ENCODE measurements around the gene PRPS1L1.

Gene PRPS1L1

GRCh38 chr7:18053941-18054340, 26.3 kb upstream of the PRPS1L1 start:
- no peak for DNase-seq (ENCODE audit: extremely low spot score)
- ChIA-PET CTCF (interaction anchor here (0.8 to 2.5 kb wide), 2 partner anchors 11 to 12 kb away, joined by 3 to 13 read pairs; no protein-coding TSS in a partner anchor), POLR2A (no interaction called here)
- TF ChIP-seq, protein P1, sequence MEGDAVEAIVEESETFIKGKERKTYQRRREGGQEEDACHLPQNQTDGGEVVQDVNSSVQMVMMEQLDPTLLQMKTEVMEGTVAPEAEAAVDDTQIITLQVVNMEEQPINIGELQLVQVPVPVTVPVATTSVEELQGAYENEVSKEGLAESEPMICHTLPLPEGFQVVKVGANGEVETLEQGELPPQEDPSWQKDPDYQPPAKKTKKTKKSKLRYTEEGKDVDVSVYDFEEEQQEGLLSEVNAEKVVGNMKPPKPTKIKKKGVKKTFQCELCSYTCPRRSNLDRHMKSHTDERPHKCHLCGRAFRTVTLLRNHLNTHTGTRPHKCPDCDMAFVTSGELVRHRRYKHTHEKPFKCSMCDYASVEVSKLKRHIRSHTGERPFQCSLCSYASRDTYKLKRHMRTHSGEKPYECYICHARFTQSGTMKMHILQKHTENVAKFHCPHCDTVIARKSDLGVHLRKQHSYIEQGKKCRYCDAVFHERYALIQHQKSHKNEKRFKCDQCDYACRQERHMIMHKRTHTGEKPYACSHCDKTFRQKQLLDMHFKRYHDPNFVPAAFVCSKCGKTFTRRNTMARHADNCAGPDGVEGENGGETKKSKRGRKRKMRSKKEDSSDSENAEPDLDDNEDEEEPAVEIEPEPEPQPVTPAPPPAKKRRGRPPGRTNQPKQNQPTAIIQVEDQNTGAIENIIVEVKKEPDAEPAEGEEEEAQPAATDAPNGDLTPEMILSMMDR (IDR thresholded peaks at IDR 0.05; ENCODE audit: control extremely low read depth, extremely low read depth, low read depth, missing control alignments) = no peak

DNA sequence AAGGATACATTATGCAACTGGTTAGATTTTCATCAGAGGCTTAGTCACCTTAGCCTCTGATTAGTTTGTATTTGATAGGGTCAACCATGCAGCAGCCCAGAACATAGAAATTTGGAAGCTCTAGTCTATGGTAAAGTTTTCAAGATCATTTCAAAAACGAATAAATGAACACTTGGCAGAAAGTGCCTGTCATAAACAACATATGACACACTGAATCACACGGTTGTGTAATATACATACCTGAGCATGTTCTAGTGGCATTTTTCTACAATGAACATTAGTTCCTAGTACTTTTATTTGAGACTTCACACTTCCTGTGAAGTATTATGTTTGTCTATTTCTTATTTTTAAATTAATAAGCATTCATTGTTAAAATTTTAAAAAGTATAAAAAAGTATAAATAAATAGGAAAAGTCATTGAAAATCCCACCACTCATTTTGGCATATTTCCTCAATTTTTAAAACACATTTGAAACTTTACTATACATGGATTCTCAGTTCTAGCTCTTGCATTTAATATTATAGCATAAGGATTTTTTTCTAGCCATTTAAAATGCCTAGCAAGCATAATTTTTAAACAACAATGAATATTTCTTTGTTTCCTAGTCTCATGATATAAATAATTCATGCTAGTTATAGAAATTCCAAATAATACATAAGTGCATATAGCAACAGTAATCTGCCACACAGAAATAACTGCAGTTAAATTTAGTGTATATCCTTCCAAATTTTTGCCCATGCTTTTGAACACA, 25.7 kb upstream of the PRPS1L1 start:
- CTCF ChIA-PET = interaction anchor here (0.8 kb wide), 1 partner anchor 12 kb away, joined by 3 read pairs; no protein-coding TSS in a partner anchor
- TF ChIP-seq, protein P1 (IDR thresholded peaks at IDR 0.05; ENCODE audit: control extremely low read depth, extremely low read depth, low read depth, missing control alignments) = no peak
- POLR2A ChIA-PET = no interaction called here
- DNase-seq (ENCODE audit: extremely low spot score) = no peak

DNA sequence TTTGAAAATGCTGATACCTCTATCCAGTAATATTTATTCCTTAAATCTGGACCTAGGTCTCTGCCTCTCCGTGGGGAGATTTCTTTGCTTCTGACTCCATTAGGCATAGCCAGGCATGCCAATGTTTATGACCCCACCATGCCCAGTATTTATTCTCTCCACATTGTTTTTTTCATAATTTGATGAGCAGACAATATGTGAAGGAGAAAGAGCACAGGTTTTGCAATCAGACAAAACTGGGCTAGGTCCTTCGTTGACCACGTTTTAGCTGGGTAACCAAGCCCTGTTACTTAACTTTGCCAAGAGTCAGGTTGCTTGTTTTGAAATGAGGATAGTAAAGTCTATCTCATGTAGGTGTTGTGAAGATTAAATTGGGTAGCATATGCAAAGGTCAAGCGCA, 21.6 kb upstream of the PRPS1L1 start:
- POLR2A ChIA-PET = no interaction called here
- CTCF ChIA-PET = interaction anchor here (0.9 to 3.1 kb wide), 4 partner anchors 10 to 368 kb away, joined by 3 to 14 read pairs (median 5); no protein-coding TSS in a partner anchor
- TF ChIP-seq, protein P1 (IDR thresholded peaks at IDR 0.05; ENCODE audit: control extremely low read depth, extremely low read depth, low read depth, missing control alignments) = no peak
- DNase-seq (ENCODE audit: extremely low spot score) = no peak

DNA sequence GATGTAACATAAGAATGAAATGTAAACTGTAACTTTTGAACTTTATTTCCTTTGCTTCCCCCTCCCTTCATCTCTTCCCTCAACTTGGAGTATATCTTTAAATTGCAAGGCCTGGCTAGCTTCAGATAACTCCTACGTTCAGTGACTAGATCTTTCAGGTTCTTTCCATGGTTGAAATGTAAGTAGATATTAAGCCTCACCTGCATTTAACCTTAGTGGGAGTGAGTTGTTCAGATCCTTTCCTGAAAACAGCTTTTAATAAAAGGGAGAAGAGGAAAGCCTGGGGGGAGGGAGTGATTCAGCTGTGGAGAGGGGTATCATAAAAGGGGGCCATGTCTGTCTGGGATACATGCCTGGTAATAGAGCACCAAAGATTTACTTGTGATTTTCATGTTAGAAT, 19.0 kb upstream of the PRPS1L1 start:
- TF ChIP-seq, protein P1 (IDR thresholded peaks at IDR 0.05; ENCODE audit: control extremely low read depth, extremely low read depth, low read depth, missing control alignments) = no peak
- no peak for DNase-seq (ENCODE audit: extremely low spot score)
- ChIA-PET POLR2A (no interaction called here), CTCF (interaction anchor here (0.8 to 1.1 kb wide), 2 partner anchors 10 to 14 kb away, joined by 3 to 4 read pairs; no protein-coding TSS in a partner anchor)

- no peak for DNase-seq (ENCODE audit: extremely low spot score)
- POLR2A ChIA-PET = no interaction called here
- CTCF ChIA-PET = interaction anchor here (0.9 kb wide), 1 partner anchor 29 kb away, joined by 3 read pairs; no protein-coding TSS in a partner anchor
- TF ChIP-seq, protein P1 (IDR thresholded peaks at IDR 0.05; ENCODE audit: control extremely low read depth, extremely low read depth, low read depth, missing control alignments) = no peak
These were observed 17.5 kb upstream of the PRPS1L1 start for GRCh38 chr7:18045171-18045570.

DNA sequence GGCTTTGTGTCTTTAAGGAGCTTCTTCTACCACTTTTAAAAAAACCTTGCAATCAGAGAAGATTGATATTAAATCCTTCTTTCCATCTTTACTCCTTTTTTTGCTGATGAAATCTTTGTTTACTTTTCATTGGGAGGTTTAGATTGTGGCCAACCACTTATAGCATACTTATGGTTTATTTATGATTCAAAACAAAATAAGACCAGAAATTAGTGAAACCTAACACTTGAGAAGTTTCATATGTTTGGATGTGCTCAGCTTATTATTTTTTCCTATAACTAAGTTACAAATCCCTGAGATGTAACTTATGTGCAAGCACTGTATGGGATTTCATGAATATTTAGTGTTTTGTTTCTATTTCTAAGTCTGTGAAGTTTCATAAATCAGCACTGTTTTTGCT, 13.5 kb upstream of the PRPS1L1 start:
- POLR2A ChIA-PET = no interaction called here
- CTCF ChIA-PET = no interaction called here
- TF ChIP-seq, protein P1 (IDR thresholded peaks at IDR 0.05; ENCODE audit: control extremely low read depth, extremely low read depth, low read depth, missing control alignments) = no peak
- no peak for DNase-seq (ENCODE audit: extremely low spot score)
